OCI-LY1 (cell line): ENCODE results near the gene RSRP1.

Experiments used
- H2AFZ ChIP-seq: fragments of 200-600 bp; sonication (generic), shearing (Covaris generic); 2 replicates; pipeline ENCODE4 v1.6.0; 2014; ENCODE audit warnings: antibody characterized with exemption, mild to moderate bottlenecking, low read length
- H3F3A ChIP-seq: fragments of 200-600 bp; sonication (generic), shearing (Covaris generic); 2 replicates; pipeline ENCODE4 v1.6.0; 2014; ENCODE audit warnings: mild to moderate bottlenecking, antibody characterized with exemption, low read length, moderate library complexity; ENCODE audit not compliant: insufficient read depth
- H3K27ac ChIP-seq: fragments of 200-600 bp; sonication (generic); 2 replicates; pipeline ENCODE4 v1.5.1; 2014; ENCODE audit warnings: low read length, mixed run types, mild to moderate bottlenecking, low read depth; ENCODE audit not compliant: poor library complexity, severe bottlenecking
- H3K27me3 ChIP-seq: fragments of 200-600 bp; sonication (generic); 2 replicates; pipeline ENCODE4 v1.6.0; 2014; ENCODE audit warnings: antibody characterized with exemption, mild to moderate bottlenecking, low read length, moderate library complexity; ENCODE audit not compliant: insufficient read depth
- H3K36me3 ChIP-seq: fragments of 200-600 bp; sonication (generic); 2 replicates; pipeline ENCODE4 v1.6.1; 2014; ENCODE audit warnings: mild to moderate bottlenecking, antibody characterized with exemption, low read length, moderate library complexity, mixed read lengths; ENCODE audit not compliant: insufficient read depth
- H3K4me1 ChIP-seq: fragments of 200-600 bp; sonication (generic); 2 replicates; pipeline ENCODE4 v1.5.1; 2014; ENCODE audit warnings: mild to moderate bottlenecking, low read length, moderate library complexity; ENCODE audit not compliant: insufficient read depth, severe bottlenecking
- H3K4me2 ChIP-seq: fragments of 200-600 bp; sonication (generic), shearing (Covaris generic); 2 replicates; pipeline ENCODE4 v1.6.1; 2014; ENCODE audit warnings: low read length
- H3K4me3 ChIP-seq: fragments of 200-600 bp; sonication (generic); 2 replicates; pipeline ENCODE4 v1.5.1; 2014; ENCODE audit warnings: low read length, low read depth, mild to moderate bottlenecking, mixed read lengths; ENCODE audit not compliant: poor library complexity, severe bottlenecking
- H3K79me2 ChIP-seq: fragments of 200-600 bp; shearing (Covaris generic); 2 replicates; pipeline ENCODE4 v1.6.1; 2016; ENCODE audit warnings: mixed run types, low read length, mixed read lengths; ENCODE audit not compliant: insufficient read depth
- H3K9ac ChIP-seq: fragments of 200-600 bp; sonication (generic), shearing (Covaris generic); 2 replicates; pipeline ENCODE4 v1.6.1; 2014; ENCODE audit warnings: mild to moderate bottlenecking, low read length, mixed read lengths
- H3K9me2 ChIP-seq: fragments of 200-600 bp; sonication (generic), shearing (Covaris generic); 2 replicates; pipeline ENCODE4 v1.6.1; 2014; ENCODE audit warnings: low read depth, mild to moderate bottlenecking, low read length, mixed read lengths
- H3K9me3 ChIP-seq: fragments of 200-600 bp; shearing (Covaris generic); 2 replicates; pipeline ENCODE4 v1.6.1; 2014; ENCODE audit warnings: low read length, mixed read lengths
- H4K20me1 ChIP-seq: fragments of 200-600 bp; sonication (generic), shearing (Covaris generic); 2 replicates; pipeline ENCODE4 v1.6.0; 2016; ENCODE audit warnings: mild to moderate bottlenecking, low read length; ENCODE audit not compliant: insufficient read depth
- EZH2 ChIP-seq: fragments of 200-600 bp; sonication (generic), shearing (Covaris generic); IDR thresholded peaks from 2 replicates; pipeline ENCODE4 v1.8.0; 2017; ENCODE audit warnings: borderline replicate concordance, mixed run types, mild to moderate bottlenecking, antibody characterized with exemption, low read length, moderate library complexity, mixed read lengths
- TF ChIP-seq, protein P1 (sequence below): fragments of 200-600 bp; sonication (generic), shearing (Covaris generic); IDR thresholded peaks from 2 replicates; pipeline ENCODE4 v1.5.1; 2017; ENCODE audit warnings: mild to moderate bottlenecking, antibody characterized with exemption, low read length, moderate library complexity, mixed read lengths

Gene RSRP1

DNA sequence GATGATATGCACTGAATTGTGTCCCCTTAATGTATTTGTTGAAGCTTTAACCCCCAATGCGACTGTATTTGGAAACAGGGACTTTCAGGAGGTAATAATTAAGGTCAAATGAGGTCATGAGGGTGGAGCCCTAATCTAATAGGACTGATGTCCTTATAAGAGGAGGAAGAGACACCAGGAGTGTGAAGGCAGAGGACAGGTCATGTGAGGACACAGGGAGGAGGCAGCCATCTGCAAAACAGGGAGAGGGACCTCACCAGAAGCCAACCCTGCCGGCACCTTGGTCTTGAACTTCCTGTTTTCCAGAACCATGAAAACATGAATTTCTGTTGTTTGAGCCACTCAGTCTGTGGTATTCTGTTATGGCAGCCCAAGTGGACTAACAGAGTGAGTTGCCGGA is 30.2 kb downstream of the RSRP1 start:
- Histone ChIP-seq H3K9me2 (no peaks in the 10 kb centered on the region), H3K27me3 (no peaks in the 10 kb centered on the region), H4K20me1 (no peaks in the 10 kb centered on the region), H3K79me2 (no peaks in the 10 kb centered on the region), H3K4me1 (no peaks in the 10 kb centered on the region), H2AFZ (no peak overlapping the region), H3K4me3 (no peak overlapping the region), H3K36me3 (peaks cover 19% of the 10 kb centered on the region), H3K9me3 (no peaks in the 10 kb centered on the region), H3K27ac (no peak overlapping the region), H3K4me2 (no peak overlapping the region), H3K9ac (no peak overlapping the region), H3F3A (no peaks in the 10 kb centered on the region)
- no peak for TF ChIP-seq EZH2
- TF ChIP-seq, protein P1, sequence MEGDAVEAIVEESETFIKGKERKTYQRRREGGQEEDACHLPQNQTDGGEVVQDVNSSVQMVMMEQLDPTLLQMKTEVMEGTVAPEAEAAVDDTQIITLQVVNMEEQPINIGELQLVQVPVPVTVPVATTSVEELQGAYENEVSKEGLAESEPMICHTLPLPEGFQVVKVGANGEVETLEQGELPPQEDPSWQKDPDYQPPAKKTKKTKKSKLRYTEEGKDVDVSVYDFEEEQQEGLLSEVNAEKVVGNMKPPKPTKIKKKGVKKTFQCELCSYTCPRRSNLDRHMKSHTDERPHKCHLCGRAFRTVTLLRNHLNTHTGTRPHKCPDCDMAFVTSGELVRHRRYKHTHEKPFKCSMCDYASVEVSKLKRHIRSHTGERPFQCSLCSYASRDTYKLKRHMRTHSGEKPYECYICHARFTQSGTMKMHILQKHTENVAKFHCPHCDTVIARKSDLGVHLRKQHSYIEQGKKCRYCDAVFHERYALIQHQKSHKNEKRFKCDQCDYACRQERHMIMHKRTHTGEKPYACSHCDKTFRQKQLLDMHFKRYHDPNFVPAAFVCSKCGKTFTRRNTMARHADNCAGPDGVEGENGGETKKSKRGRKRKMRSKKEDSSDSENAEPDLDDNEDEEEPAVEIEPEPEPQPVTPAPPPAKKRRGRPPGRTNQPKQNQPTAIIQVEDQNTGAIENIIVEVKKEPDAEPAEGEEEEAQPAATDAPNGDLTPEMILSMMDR = no peak

DNA sequence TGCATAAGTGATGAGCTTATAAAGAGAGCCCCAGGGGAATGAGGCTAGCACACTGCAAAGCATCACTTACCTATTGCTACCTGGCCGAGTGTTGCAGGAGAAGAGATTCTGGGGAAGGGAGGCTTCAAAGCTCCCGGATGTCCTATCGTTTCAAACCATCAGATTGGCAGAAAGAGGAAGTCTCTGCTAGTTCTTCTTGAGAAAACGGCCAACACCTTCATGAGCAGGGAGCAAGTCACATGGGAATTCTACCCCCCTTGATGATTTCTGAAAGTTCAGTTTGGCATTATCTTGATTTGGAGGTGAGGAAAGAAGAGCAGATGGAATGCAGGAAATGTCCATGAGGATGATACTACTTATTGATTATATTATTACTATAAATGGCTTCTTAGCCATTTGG is 31.1 kb downstream of the RSRP1 start:
- TF ChIP-seq, protein P1 = no peak
- no peak for TF ChIP-seq EZH2
- Histone ChIP-seq H3K4me3 (no peak overlapping the region), H3K9me2 (no peaks in the 10 kb centered on the region), H3K9ac (no peak overlapping the region), H2AFZ (no peak overlapping the region), H3K27ac (no peak overlapping the region), H4K20me1 (no peaks in the 10 kb centered on the region), H3K36me3 (peaks cover 11% of the 10 kb centered on the region; the same call in 1 of the 2 replicates), H3K27me3 (no peaks in the 10 kb centered on the region), H3K9me3 (no peaks in the 10 kb centered on the region), H3K4me1 (no peaks in the 10 kb centered on the region), H3F3A (no peaks in the 10 kb centered on the region), H3K79me2 (no peaks in the 10 kb centered on the region), H3K4me2 (no peak overlapping the region)

DNA sequence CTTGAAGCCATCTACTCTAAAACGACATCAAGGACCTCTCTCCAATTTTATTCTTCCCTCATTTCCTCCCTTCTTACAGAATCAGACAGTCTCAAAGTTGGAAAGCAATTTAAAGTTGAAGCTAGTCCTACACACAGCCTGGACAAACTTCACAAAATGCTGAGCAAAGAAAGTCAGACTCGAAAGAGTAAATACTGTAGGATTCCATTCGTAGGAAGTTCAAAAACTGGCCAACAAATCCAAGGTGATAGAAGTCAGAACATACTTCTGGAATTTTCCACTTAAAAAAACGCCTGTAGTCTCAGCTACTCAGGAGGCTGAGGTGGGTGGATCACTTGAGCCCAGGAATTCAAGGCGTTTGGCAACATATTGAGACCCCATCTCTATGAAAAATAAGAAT is 34.5 kb downstream of the RSRP1 start:
- no peaks in the 10 kb centered on the region for H3K79me2 ChIP-seq
- no peak overlapping the region for H3K9ac ChIP-seq
- H3K27me3 ChIP-seq = 0 out of 2 replicates have a peak, but pooled peaks cover 1% of the 10 kb centered on the region
- TF ChIP-seq, protein P1 = no peak
- no peak for TF ChIP-seq EZH2
- H3K36me3 ChIP-seq = no peaks in the 10 kb centered on the region
- no peak overlapping the region for H2AFZ ChIP-seq
- H3K9me3 ChIP-seq = no peaks in the 10 kb centered on the region
- no peaks in the 10 kb centered on the region for H3F3A ChIP-seq
- H3K27ac ChIP-seq = no peak overlapping the region
- no peaks in the 10 kb centered on the region for H3K4me1 ChIP-seq
- no peak overlapping the region for H3K4me3 ChIP-seq
- no peaks in the 10 kb centered on the region for H4K20me1 ChIP-seq
- H3K4me2 ChIP-seq = no peak overlapping the region
- H3K9me2 ChIP-seq = no peaks in the 10 kb centered on the region
